ENCODE data around the gene CIB4. TPM values are rescaled to one million over a fixed set of nuclear protein-coding genes. Genes with fewer than 3 reads are reported as not detected.

CIB4 gene
- total and polyA plus RNA-seq, 9 of the 15 experiments (the other 6 are each of a cell fraction or from before 2014, with no cell fraction given) = not detected

DNA sequence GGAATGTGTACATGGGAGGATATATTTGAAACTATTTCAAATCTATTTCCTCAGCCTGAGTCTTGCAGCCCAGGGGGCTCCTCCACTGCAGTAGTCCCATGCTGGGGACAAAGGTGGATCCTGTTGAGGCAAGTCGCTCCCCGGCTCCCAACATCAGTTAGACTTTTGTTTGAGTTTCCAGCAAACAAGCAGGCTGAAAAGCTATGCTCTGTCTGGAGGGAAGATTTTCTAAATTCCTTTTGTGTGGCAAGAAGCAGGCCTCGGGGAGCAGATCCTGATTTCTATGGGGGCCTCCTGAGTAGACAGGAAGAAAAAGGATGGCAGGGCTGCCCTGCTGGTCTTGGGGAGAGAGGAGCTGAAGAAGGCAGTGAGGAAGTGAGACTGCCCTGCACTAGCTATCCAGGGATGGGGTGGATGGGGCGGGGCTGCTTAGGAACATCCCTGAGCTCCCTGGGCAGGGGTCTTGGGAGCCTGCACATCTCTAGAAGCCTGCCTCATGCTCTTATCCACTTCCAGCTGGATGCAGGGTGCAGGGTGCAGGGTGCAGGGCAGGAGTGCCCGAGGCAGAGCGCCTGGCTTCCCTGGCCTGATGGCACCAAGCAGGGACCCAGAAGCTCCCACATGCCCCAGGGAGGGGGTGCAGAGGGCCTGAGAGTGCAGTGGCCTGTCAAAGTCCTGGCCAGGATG lies 6.0 kb upstream of the CIB4 start (continued):
- TF ChIP-seq REST (IDR thresholded peaks at IDR 0.05; ENCODE audit: borderline replicate concordance) (no peak), REST (CRISPR knock-in tag; IDR thresholded peaks at IDR 0.05; ENCODE audit: low read depth) (no peak), CXXC5 (CRISPR knock-in tag; IDR thresholded peaks at IDR 0.05) (no peak), ZNF583 (CRISPR knock-in tag; IDR thresholded peaks at IDR 0.05) (no peak), NR4A1 (CRISPR knock-in tag; IDR thresholded peaks at IDR 0.05) (no peak), NR4A1 (tag; IDR thresholded peaks at IDR 0.05) (no peak), DPF2 (IDR thresholded peaks at IDR 0.05) (no peak)
